Stimulated activated CD4-positive, alpha-beta T cell treated with anti-CD3 and anti-CD28 coated beads, Interleukin-1b, Interleukin-23, amount 100 ng/mL, for 24 hours (primary cell): ENCODE results near the gene CRYGB.
"Not testable (repeated sequence)": the region's sequence is repeated elsewhere in the genome, so short reads cannot be mapped to it uniquely, and the experiment has no call there.

Source experiments
- DNase-seq, 4 experiments: peaks; one replicate each; pipeline ENCODE4 v3.0.0-alpha.2; 2020; ENCODE audit warnings: low read depth in 4 of 4, low spot score in 1 of 4

Gene CRYGB

GRCh38 chr2:208150956-208151355 is 5.0 kb upstream of the CRYGB start:
- no peak for DNase-seq

- DNase-seq, result no peak
Observed at GRCh38 chr2:208150094-208150493, 4.1 kb upstream of the CRYGB start.

GRCh38 chr2:208148803-208149202 is 2.8 kb upstream of the CRYGB start:
- DNase-seq, result no peak

- DNase-seq, result no peak
Observed at GRCh38 chr2:208147759-208148158, 1.8 kb upstream of the CRYGB start.

- DNase-seq, result no peak
Observed at GRCh38 chr2:208147008-208147407, 1.1 kb upstream of the CRYGB start.

- DNase-seq, result no peak
Observed at GRCh38 chr2:208142925-208143799, 2.8 kb downstream of the CRYGB start.

GRCh38 chr2:208142240-208142924 is 3.6 kb downstream of the CRYGB start:
- DNase-seq, result no peak

- DNase-seq, result no peak
Observed at GRCh38 chr2:208139447-208139846, 6.5 kb downstream of the CRYGB start.

GRCh38 chr2:208138334-208138733 is 7.6 kb downstream of the CRYGB start:
- not testable (repeated sequence) for DNase-seq

GRCh38 chr2:208136716-208137094 is 9.3 kb downstream of the CRYGB start:
- DNase-seq, result no peak

- no peak for DNase-seq
Observed at GRCh38 chr2:208135794-208136715, 9.9 kb downstream of the CRYGB start.

GRCh38 chr2:208134928-208135586 is 10.9 kb downstream of the CRYGB start:
- DNase-seq, result no peak

GRCh38 chr2:208130712-208131110 is 15.2 kb downstream of the CRYGB start:
- no peak for DNase-seq

- DNase-seq, result no peak
Observed at GRCh38 chr2:208129744-208130711, 15.9 kb downstream of the CRYGB start, which contains the start of gene CRYGC. TSS of gene CRYGC (minus strand) at chr2:208129828. CDS start at chr2:208129792, 36 bp downstream.

GRCh38 chr2:208128136-208128535 is 17.8 kb downstream of the CRYGB start:
- no peak for DNase-seq

GRCh38 chr2:208127090-208127489 is 18.9 kb downstream of the CRYGB start:
- no peak for DNase-seq

GRCh38 chr2:208125251-208125650 is 20.7 kb downstream of the CRYGB start:
- no peak for DNase-seq

- DNase-seq, result peak in 1 of 4 experiments; percentile 0
Observed at GRCh38 chr2:208124013-208124715, 21.8 kb downstream of the CRYGB start, which contains the start of gene CRYGD. TSS of gene CRYGD (minus strand) at chr2:208124524. CDS start at chr2:208124473, 51 bp downstream.

- no peak for DNase-seq
Observed at GRCh38 chr2:208122248-208122647, 23.7 kb downstream of the CRYGB start.
